ENCODE results near the gene LRRC63. TPM values are rescaled to one million over a fixed set of nuclear protein-coding genes. Genes with fewer than 3 reads are reported as not detected.

LRRC63 gene
- total and polyA plus RNA-seq, 2 of the 4 experiments (the other 2 are of a cell fraction), result not detected

DNA sequence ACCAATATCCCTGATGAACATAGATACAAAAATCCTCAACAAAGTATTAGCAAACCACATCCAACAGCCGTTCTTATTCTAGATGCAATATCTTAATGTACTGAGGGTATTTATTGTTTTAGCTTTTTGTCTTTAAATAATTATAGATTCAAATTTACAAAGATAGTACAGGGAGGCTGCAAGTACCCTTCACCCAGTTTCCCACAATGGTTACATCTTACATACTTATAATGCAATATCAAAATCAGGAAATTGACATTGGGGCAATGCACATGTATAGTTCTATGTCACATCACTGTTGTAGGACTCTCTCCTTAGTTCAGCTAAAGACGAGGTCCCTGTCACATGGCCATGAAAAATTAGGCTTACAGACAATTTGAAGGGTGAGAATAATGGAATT lies 99.5 kb downstream of the LRRC63 start:
- Histone ChIP-seq H2BK120ac (ENCODE audit: low read depth, low read length) (no peak overlapping the region), H3K4ac (ENCODE audit: low read depth, low read length) (no peak overlapping the region), H3K56ac (ENCODE audit: extremely low read depth, insufficient read depth, low read length) (no peak overlapping the region), H3K36me3 (ENCODE audit: control insufficient read depth, insufficient read depth, low read length) (no peaks in the 10 kb centered on the region), H3K27me3 (ENCODE audit: control insufficient read depth, insufficient read depth, low read length) (no peaks in the 10 kb centered on the region), H4K91ac (ENCODE audit: insufficient read depth, low read depth, low read length) (no peak overlapping the region), H3K4me3 (ENCODE audit: insufficient read depth, low read depth, low read length) (no peak overlapping the region), H3K23ac (ENCODE audit: low read depth, low read length) (no peak overlapping the region), H3K9me1 (ENCODE audit: insufficient read depth, low read length) (no peaks in the 10 kb centered on the region), H2AK9ac (replicated peaks; ENCODE audit: low read depth, low read length, poor library complexity) (no peak overlapping the region), H3K4me1 (ENCODE audit: control insufficient read depth, insufficient read depth, low read length) (no peaks in the 10 kb centered on the region), H2BK5ac (ENCODE audit: low read depth, low read length, poor library complexity, severe bottlenecking) (no peak overlapping the region), H3K4me2 (ENCODE audit: low read depth, low read length) (no peak overlapping the region), H3K9ac (ENCODE audit: low read depth, low read length) (no peak overlapping the region), H3K9me3 (ENCODE audit: control insufficient read depth, insufficient read depth, low read length) (no peaks in the 10 kb centered on the region), H3K14ac (replicated peaks; ENCODE audit: low read depth, low read length) (no peak overlapping the region), H3K27ac (ENCODE audit: insufficient read depth, low read length) (no peak overlapping the region), H2BK20ac (ENCODE audit: low read depth, low read length) (no peak overlapping the region), H4K20me1 (ENCODE audit: insufficient read depth, low read length) (no peaks in the 10 kb centered on the region), H2AK5ac (ENCODE audit: low read depth, low read length) (no peak overlapping the region), H3K79me1 (ENCODE audit: low read depth in 1 of 2, low read length in 2 of 2) (no peaks in the 10 kb centered on the region), H4K8ac (ENCODE audit: low read depth in 2 of 2, low read length in 2 of 2) (no peak overlapping the region), H4K5ac (ENCODE audit: low read depth, low read length) (no peak overlapping the region), H2AFZ (replicated peaks; ENCODE audit: low read length, poor library complexity) (no peak overlapping the region), H3K18ac (ENCODE audit: low read depth, low read length) (no peak overlapping the region), H2BK15ac (ENCODE audit: low read depth, low read length) (no peak overlapping the region)
- no CpG with 5 or more reads among the region's 2 CpGs for WGBS, 2 experiments (ENCODE audit: extremely low coverage in 2 of 2, insufficient read length in 1 of 2)
- TF ChIP-seq MXI1 (IDR thresholded peaks at IDR 0.05; ENCODE audit: borderline replicate concordance, low read depth, low read length) (no peak), CHD1 (IDR thresholded peaks at IDR 0.05; ENCODE audit: low read depth, low read length) (no peak), RCOR1 (IDR thresholded peaks at IDR 0.05; ENCODE audit: insufficient replicate concordance, low read length) (no peak), FOS (IDR thresholded peaks at IDR 0.05; ENCODE audit: low read depth, low read length) (no peak), RAD21 (IDR thresholded peaks at IDR 0.05; ENCODE audit: low read length) (no peak), SMC3 (IDR thresholded peaks at IDR 0.05; ENCODE audit: low read depth, low read length) (no peak), POLR2A (IDR thresholded peaks at IDR 0.05; ENCODE audit: low read depth, low read length) (no peak)
- CTCF ChIA-PET, result no interaction called here
- BruUV-seq (replicated peaks), result no TSS peak
- POLR2A ChIA-PET (ENCODE audit: unreplicated experiment), result no interaction called here
- dilution Hi-C loops (cut with HindIII; ENCODE audit: low sequenced_read_pairs, unreplicated experiment) (no loop called here), intact Hi-C loops (cut with micrococcal nuclease) (no loop called here), in situ Hi-C loops (cut with MboI; ENCODE audit: low sequenced_read_pairs) (no loop called here)
- ATAC-seq (ENCODE audit: low read depth), result no peak
- DNase-seq, result no peak
